HepG2 (cell line): ENCODE data around the gene HDHD3. TPM values are rescaled to one million over a fixed set of nuclear protein-coding genes. Genes with fewer than 3 reads are reported as not detected.

ENCODE experiments used
- CBX2 ChIP-seq, 2 experiments: fragments of 200-600 bp in 1 of 2; sonication (generic); formaldehyde crosslinking in 1 of 2; IDR thresholded peaks; 2 replicates each; pipeline versions ENCODE4 v1.7.0 to v1.8.1; 2018 to 2022; ENCODE audit warnings: low read depth in 2 of 2, low read length in 1 of 2, mild to moderate bottlenecking in 1 of 2, missing genetic modification reagents in 1 of 2
- CREBL2 ChIP-seq: sonication (generic); formaldehyde crosslinking; IDR thresholded peaks from 2 replicates; pipeline ENCODE4 v1.8.1; 2023; ENCODE audit warnings: missing genetic modification reagents, mild to moderate bottlenecking, borderline replicate concordance
- DMAP1 ChIP-seq: IDR thresholded peaks from 2 replicates; pipeline ENCODE4 v1.6.1; 2016
- HDAC6 ChIP-seq: fragments of 200-600 bp; sonication (generic); IDR thresholded peaks from 2 replicates; pipeline ENCODE4 v1.7.0; 2017; ENCODE audit warnings: mild to moderate bottlenecking, antibody characterized with exemption, low read length, low read depth
- ISL2 ChIP-seq: sonication (generic); formaldehyde crosslinking; IDR thresholded peaks from 2 replicates; pipeline ENCODE4 v1.5.0; 2020; ENCODE audit warnings: missing genetic modification reagents
- JUNB ChIP-seq: sonication (generic); formaldehyde crosslinking; IDR thresholded peaks from 2 replicates; pipeline ENCODE4 v1.8.0; 2022; ENCODE audit warnings: missing genetic modification reagents, mild to moderate bottlenecking, borderline replicate concordance
- MBD4 ChIP-seq: IDR thresholded peaks from 2 replicates; pipeline ENCODE4 v1.6.1; 2012; ENCODE audit warnings: low read length, inconsistent platforms, borderline replicate concordance
- MBNL3 ChIP-seq: fragments of 250-450 bp; sonication (Bioruptor Pico); conservative IDR thresholded peaks from 2 replicates; pipeline ENCODE4 v1.8.0; 2022; ENCODE audit warnings: mild to moderate bottlenecking, inconsistent platforms
- NFE2L1 ChIP-seq: sonication (generic); formaldehyde crosslinking; IDR thresholded peaks from 2 replicates; pipeline ENCODE4 v1.4.0; 2020; ENCODE audit warnings: missing genetic modification reagents, mild to moderate bottlenecking, borderline replicate concordance
- RFX5 ChIP-seq: IDR thresholded peaks from 2 replicates; pipeline ENCODE4 v1.6.1; 2011; ENCODE audit warnings: low read depth, low read length, improper control_type of control experiment
- SAP130 ChIP-seq: IDR thresholded peaks from 2 replicates; pipeline ENCODE4 v1.6.1; 2016; ENCODE audit warnings: low read depth
- SMARCE1 ChIP-seq: fragments of 450-650 bp; IDR thresholded peaks from 2 replicates; pipeline ENCODE4 v1.6.1; 2017; ENCODE audit warnings: borderline replicate concordance
- SNAI1 ChIP-seq: sonication (generic); formaldehyde crosslinking; IDR thresholded peaks from 2 replicates; pipeline ENCODE4 v1.5.0; 2020; ENCODE audit warnings: mild to moderate bottlenecking, missing genetic modification reagents, borderline replicate concordance
- SP140L ChIP-seq: sonication (generic); formaldehyde crosslinking; IDR thresholded peaks from 2 replicates; pipeline ENCODE4 v1.4.0; 2020; ENCODE audit warnings: missing genetic modification reagents, borderline replicate concordance
- TEAD2 ChIP-seq: sonication (generic); formaldehyde crosslinking; IDR thresholded peaks from 2 replicates; pipeline ENCODE4 v1.9.0; 2021; ENCODE audit warnings: missing genetic modification reagents
- THAP9 ChIP-seq: sonication (generic); formaldehyde crosslinking; IDR thresholded peaks from 2 replicates; pipeline ENCODE4; 2020; ENCODE audit warnings: missing genetic modification reagents, mild to moderate bottlenecking, borderline replicate concordance
- ZFY ChIP-seq: sonication (generic); formaldehyde crosslinking; IDR thresholded peaks from 2 replicates; pipeline ENCODE4 v1.4.0; 2020; ENCODE audit warnings: missing genetic modification reagents
- ZMAT5 ChIP-seq: sonication (generic); formaldehyde crosslinking; IDR thresholded peaks from 2 replicates; pipeline ENCODE4 v1.5.0; 2020; ENCODE audit warnings: mild to moderate bottlenecking, low read depth, missing genetic modification reagents, borderline replicate concordance
- ZNF333 ChIP-seq: sonication (generic); formaldehyde crosslinking; IDR thresholded peaks from 2 replicates; pipeline ENCODE4 v1.4.0; 2020; ENCODE audit warnings: mild to moderate bottlenecking, missing genetic modification reagents, borderline replicate concordance
- ZNF432 ChIP-seq: sonication (generic); formaldehyde crosslinking; IDR thresholded peaks from 2 replicates; pipeline ENCODE4 v1.5.0; 2020; ENCODE audit warnings: missing genetic modification reagents, mild to moderate bottlenecking, borderline replicate concordance
- ZNF496 ChIP-seq: sonication (generic); formaldehyde crosslinking; IDR thresholded peaks from 2 replicates; pipeline ENCODE4 v1.8.1; 2023; ENCODE audit warnings: mild to moderate bottlenecking, moderate library complexity, missing genetic modification reagents; ENCODE audit not compliant: insufficient replicate concordance
- ZNF530 ChIP-seq: sonication (generic); formaldehyde crosslinking; IDR thresholded peaks from 2 replicates; pipeline ENCODE4 v1.5.0; 2020; ENCODE audit warnings: low read depth, mild to moderate bottlenecking, missing genetic modification reagents
- ZNF569 ChIP-seq: sonication (generic); formaldehyde crosslinking; IDR thresholded peaks from 2 replicates; pipeline ENCODE4 v1.5.0; 2020; ENCODE audit warnings: mild to moderate bottlenecking, missing genetic modification reagents, moderate library complexity, borderline replicate concordance
- ZNF619 ChIP-seq: sonication (generic); formaldehyde crosslinking; IDR thresholded peaks from 2 replicates; pipeline ENCODE4 v1.4.0; 2020; ENCODE audit warnings: mild to moderate bottlenecking, missing genetic modification reagents
- ZNF639 ChIP-seq: conservative IDR thresholded peaks from 2 replicates; pipeline ENCODE4 v1.6.1; 2018; ENCODE audit warnings: missing genetic modification reagents
- ZNF878 ChIP-seq: sonication (generic); formaldehyde crosslinking; IDR thresholded peaks from 2 replicates; pipeline ENCODE4 v1.8.1; 2023; ENCODE audit warnings: mild to moderate bottlenecking, missing genetic modification reagents, moderate library complexity
- polyA plus RNA-seq, 8 experiments: library from polyadenylated mRNA; depleted of rRNA in 3 of 8; stranded (reverse) in 7 of 8; unstranded in 1 of 8; fragments of >200 nt; fragmentation: Illumina TruSeq in 4 of 8; extraction: Trizol in 4 of 8; gene quantifications; 2 replicates each; pipeline versions ENCODE4 v1.2.1 to v1.2.3, GENCODE V29; 2011 to 2016; ENCODE audit warnings: low read depth in 4 of 8, missing spikeins in 1 of 8, mixed read lengths in 1 of 8; ENCODE audit not compliant: insufficient read depth in 1 of 8
- total RNA-seq, 5 experiments: library from RNA; depleted of rRNA; stranded (reverse); fragments of >200 nt; fragmentation: Illumina TruSeq; extraction: Trizol; gene quantifications; 2 replicates each; pipeline ENCODE4 v1.2.3, GENCODE V29; 2016; ENCODE audit warnings: low read depth in 1 of 5

HDHD3 gene
- total and polyA plus RNA-seq, 2 of the 13 experiments (the other 11 are each of a cell fraction or from before 2014, with no cell fraction given) = 23.1 to 38.5 TPM

GRCh38 chr9:113401027-113401792 lies 24.4 kb upstream of the HDHD3 start, which contains the start of gene ALAD (continued):
- peak; percentile 65 for TF ChIP-seq ISL2
- no peak for TF ChIP-seq HDAC6
- no peak for TF ChIP-seq NFE2L1 (CRISPR knock-in tag)
- TF ChIP-seq ZNF619 (CRISPR knock-in tag) = no peak; the same call in 1 of the 2 replicates
- no peak for TF ChIP-seq MBD4
- no peak for TF ChIP-seq CREBL2 (CRISPR knock-in tag)
- no peak for TF ChIP-seq ZNF432
- no peak for TF ChIP-seq ZNF639 (CRISPR knock-in tag)
- TF ChIP-seq ZNF496 = no peak
- TF ChIP-seq ZFY (CRISPR knock-in tag) = peak; percentile 65
- TF ChIP-seq ZNF530 (CRISPR knock-in tag) = no peak
- TF ChIP-seq SP140L = no peak
- peak; percentile 52; the same call in 1 of the 2 replicates for TF ChIP-seq DMAP1
- TF ChIP-seq SNAI1 (CRISPR knock-in tag) = no peak
- TF ChIP-seq SAP130 = peak; percentile 96
- peak; percentile 47; the same call in 1 of the 2 replicates for TF ChIP-seq THAP9 (CRISPR knock-in tag)
- no peak for TF ChIP-seq ZNF878
- no peak for TF ChIP-seq MBNL3 (CRISPR knock-in tag)
- 0 out of 2 replicates have a peak, but pooled peaks have one; percentile 60 for TF ChIP-seq ZNF569
- no peak for TF ChIP-seq JUNB (CRISPR knock-in tag)
- TF ChIP-seq CBX2 (IDR thresholded peaks at IDR 0.05; ENCODE audit: low read depth, low read length) = no peak
- TF ChIP-seq CBX2 (CRISPR knock-in tag; IDR thresholded peaks at IDR 0.05; ENCODE audit: low read depth) = no peak
- TF ChIP-seq TEAD2 (CRISPR knock-in tag) = no peak
- no peak for TF ChIP-seq SMARCE1
- no peak for TF ChIP-seq ZMAT5 (CRISPR knock-in tag)
- TF ChIP-seq RFX5 = no peak; the same call in 1 of the 2 replicates
- peak; percentile 91 for TF ChIP-seq ZNF333 (CRISPR knock-in tag)
